Colonic mucosa (tissue), 4 donors: ENCODE results near the gene ESRRA. TPM values are rescaled to one million over a fixed set of nuclear protein-coding genes. Genes with fewer than 3 reads are reported as not detected.

ENCODE experiments used
- DNase-seq: peaks from one replicate; pipeline ENCODE4 v3.0.0-alpha.2; 2020
- H3K27ac ChIP-seq: fragments of 200-600 bp; one replicate; pipeline ENCODE4 v1.8.0; 2021
- H3K27me3 ChIP-seq: fragments of 200-600 bp; one replicate; pipeline ENCODE4 v1.8.0; 2021
- H3K36me3 ChIP-seq: fragments of 200-600 bp; one replicate; pipeline ENCODE4 v1.8.0; 2021
- H3K4me1 ChIP-seq: fragments of 200-600 bp; one replicate; pipeline ENCODE4 v1.8.0; 2021; ENCODE audit warnings: mild to moderate bottlenecking
- H3K4me3 ChIP-seq: fragments of 200-600 bp; one replicate; pipeline ENCODE4 v1.8.0; 2021
- H3K9ac ChIP-seq, 2 donors: one replicate each; pipeline ENCODE4 v1.7.0; 2013; ENCODE audit warnings: control low read depth in 2 of 2, low read depth in 2 of 2, low read length in 2 of 2
- H3K9me3 ChIP-seq: fragments of 200-600 bp; one replicate; pipeline ENCODE4 v1.8.0; 2021
- CTCF ChIP-seq: fragments of 200-600 bp; IDR thresholded peaks from one replicate; pipeline ENCODE4 v1.8.0; 2022; ENCODE audit warnings: antibody characterized with exemption, mild to moderate bottlenecking
- intact Hi-C: fragments of 100-400 bp; cut with DNase I; formaldehyde crosslinking; loops from one replicate; pipeline ENCODE4 v1.14.1; 2022
- total RNA-seq, 2 donors: library from RNA; stranded (reverse); fragmentation: NEBNext Ultra II Directional in 1 of 2; extraction: Animal tissue kit (Norgen Biotek cat#: 25700) in 1 of 2; gene quantifications; one replicate each; pipeline ENCODE4 v1.2.1, GENCODE V29; 2021
- donor health status: healthy.
- donor health status: DM: no; HTN: no; CAD: no.
- donor health status: DM: no; HTN: no; CAD: no.

ESRRA gene
- total RNA-seq, 2 donors from 2014 or later, result 150 to 187 TPM

- no peak for TF ChIP-seq CTCF
- DNase-seq, result no peak
- Histone ChIP-seq H3K4me3 (no peak overlapping the region), H3K4me1 (peaks cover 6% of the 10 kb centered on the region), H3K27ac (no peak overlapping the region), H3K36me3 (no peaks in the 10 kb centered on the region), H3K9me3 (no peaks in the 10 kb centered on the region), H3K27me3 (no peaks in the 10 kb centered on the region), H3K9ac (no peak overlapping the region)
- intact Hi-C loops, result no loop called here
These were observed 47.0 kb downstream of the ESRRA start for GRCh38 chr11:64352099-64352994.

GRCh38 chr11:64352995-64353714 is 47.8 kb downstream of the ESRRA start:
- no peak for DNase-seq
- peaks cover 10% of the 10 kb centered on the region for H3K4me1 ChIP-seq
- H3K27ac ChIP-seq, result no peak overlapping the region
- no peak for TF ChIP-seq CTCF
- H3K27me3 ChIP-seq, result no peaks in the 10 kb centered on the region
- no peak overlapping the region for H3K4me3 ChIP-seq
- no peak overlapping the region for H3K9ac ChIP-seq
- no peaks in the 10 kb centered on the region for H3K36me3 ChIP-seq
- H3K9me3 ChIP-seq, result no peaks in the 10 kb centered on the region
- intact Hi-C loops, result no loop called here

GRCh38 chr11:64353715-64354506 is 48.6 kb downstream of the ESRRA start:
- DNase-seq, result no peak
- no peak overlapping the region for H3K27ac ChIP-seq
- intact Hi-C loops, result no loop called here
- H3K4me1 ChIP-seq, result peaks cover 15% of the 10 kb centered on the region
- H3K27me3 ChIP-seq, result no peaks in the 10 kb centered on the region
- H3K9me3 ChIP-seq, result no peaks in the 10 kb centered on the region
- H3K9ac ChIP-seq, result no peak overlapping the region
- no peak overlapping the region for H3K4me3 ChIP-seq
- no peak for TF ChIP-seq CTCF
- no peaks in the 10 kb centered on the region for H3K36me3 ChIP-seq

GRCh38 chr11:64355078-64355940 is 50.0 kb downstream of the ESRRA start:
- peaks cover 23% of the 10 kb centered on the region for H3K4me1 ChIP-seq
- no peaks in the 10 kb centered on the region for H3K36me3 ChIP-seq
- DNase-seq, result peak; percentile 77
- H3K4me3 ChIP-seq, result peak overlapping the region; percentile 9
- intact Hi-C loops, result loop anchor here (5.0 kb wide), 1 partner anchor 38 kb away; the partner anchor contains the start of genes PRDX5 and TRMT112
- no peak overlapping the region for H3K27ac ChIP-seq
- H3K27me3 ChIP-seq, result no peaks in the 10 kb centered on the region
- H3K9me3 ChIP-seq, result no peaks in the 10 kb centered on the region
- peak; percentile 66 for TF ChIP-seq CTCF
- H3K9ac ChIP-seq, result peak overlapping the region; percentile 44 to 86
